ENCODE results near the gene AKIRIN2.

Gene AKIRIN2

GRCh38 chr6:87639373-87639772 is 62.7 kb downstream of the AKIRIN2 start:
- Histone ChIP-seq H3K4me2 (no peak overlapping the region), H2AFZ (ENCODE audit: low read depth) (no peak overlapping the region), H3K4me1 (ENCODE audit: low read depth, poor library complexity, severe bottlenecking) (peaks cover 36% of the 10 kb centered on the region), H3K27ac (no peak overlapping the region), H4K20me1 (ENCODE audit: insufficient read depth) (no peaks in the 10 kb centered on the region), H3K9ac (no peak overlapping the region), H3K27me3 (ENCODE audit: insufficient read depth, low read depth) (no peaks in the 10 kb centered on the region), H3K79me2 (ENCODE audit: insufficient read depth, low read depth) (no peaks in the 10 kb centered on the region), H3K36me3 (ENCODE audit: insufficient read depth) (no peaks in the 10 kb centered on the region), H3K4me3 (IDR thresholded peaks at IDR 0.05; ENCODE audit: insufficient read depth, low read depth, low read length) (no peak overlapping the region)
- no peak for TF ChIP-seq CTCF (conservative IDR thresholded peaks at IDR 0.05; ENCODE audit: low read depth, low read length)

- Histone ChIP-seq H3K9ac (no peak overlapping the region), H3K4me2 (no peak overlapping the region), H3K4me1 (ENCODE audit: low read depth, poor library complexity, severe bottlenecking) (peaks cover 36% of the 10 kb centered on the region), H3K36me3 (ENCODE audit: insufficient read depth) (no peaks in the 10 kb centered on the region), H3K79me2 (ENCODE audit: insufficient read depth, low read depth) (no peaks in the 10 kb centered on the region), H2AFZ (ENCODE audit: low read depth) (no peak overlapping the region), H3K27ac (no peak overlapping the region), H3K27me3 (ENCODE audit: insufficient read depth, low read depth) (no peaks in the 10 kb centered on the region), H3K4me3 (IDR thresholded peaks at IDR 0.05; ENCODE audit: insufficient read depth, low read depth, low read length) (no peak overlapping the region), H4K20me1 (ENCODE audit: insufficient read depth) (no peaks in the 10 kb centered on the region)
- no peak for TF ChIP-seq CTCF (conservative IDR thresholded peaks at IDR 0.05; ENCODE audit: low read depth, low read length)
Measured at GRCh38 chr6:87637106-87637505, 64.9 kb downstream of the AKIRIN2 start.

- Histone ChIP-seq H2AFZ (ENCODE audit: low read depth) (no peak overlapping the region), H3K4me3 (IDR thresholded peaks at IDR 0.05; ENCODE audit: insufficient read depth, low read depth, low read length) (no peak overlapping the region), H3K4me1 (ENCODE audit: low read depth, poor library complexity, severe bottlenecking) (peaks cover 36% of the 10 kb centered on the region), H4K20me1 (ENCODE audit: insufficient read depth) (no peaks in the 10 kb centered on the region), H3K36me3 (ENCODE audit: insufficient read depth) (no peaks in the 10 kb centered on the region), H3K27ac (no peak overlapping the region), H3K4me2 (peak overlapping the region; percentile 31), H3K27me3 (ENCODE audit: insufficient read depth, low read depth) (no peaks in the 10 kb centered on the region), H3K79me2 (ENCODE audit: insufficient read depth, low read depth) (no peaks in the 10 kb centered on the region), H3K9ac (no peak overlapping the region)
- TF ChIP-seq CTCF (conservative IDR thresholded peaks at IDR 0.05; ENCODE audit: low read depth, low read length) = no peak
Measured at GRCh38 chr6:87636315-87636714, 65.7 kb downstream of the AKIRIN2 start.

GRCh38 chr6:87633851-87634250 is 68.2 kb downstream of the AKIRIN2 start:
- TF ChIP-seq CTCF (conservative IDR thresholded peaks at IDR 0.05; ENCODE audit: low read depth, low read length) = no peak
- Histone ChIP-seq H4K20me1 (ENCODE audit: insufficient read depth) (no peaks in the 10 kb centered on the region), H3K4me3 (IDR thresholded peaks at IDR 0.05; ENCODE audit: insufficient read depth, low read depth, low read length) (no peak overlapping the region), H3K9ac (no peak overlapping the region), H2AFZ (ENCODE audit: low read depth) (no peak overlapping the region), H3K36me3 (ENCODE audit: insufficient read depth) (no peaks in the 10 kb centered on the region), H3K79me2 (ENCODE audit: insufficient read depth, low read depth) (no peaks in the 10 kb centered on the region), H3K4me1 (ENCODE audit: low read depth, poor library complexity, severe bottlenecking) (peaks cover 58% of the 10 kb centered on the region), H3K27me3 (ENCODE audit: insufficient read depth, low read depth) (no peaks in the 10 kb centered on the region), H3K27ac (no peak overlapping the region), H3K4me2 (no peak overlapping the region)

Data from KMS-11 (cell line).